Neural cell (in vitro differentiated cells): ENCODE results near the gene ABHD12.

Source experiments
- EZH2 ChIP-seq: fragments of 200-600, 300-800 bp; shearing (Covaris generic), sonication (generic); IDR thresholded peaks from 2 replicates; pipeline ENCODE4 v1.6.1; 2014; ENCODE audit warnings: antibody characterized with exemption, low read length, borderline replicate concordance, mild to moderate bottlenecking; ENCODE audit not compliant: insufficient read depth, poor library complexity, severe bottlenecking
- POLR2AphosphoS5 ChIP-seq: IDR thresholded peaks from 2 replicates; pipeline ENCODE4 v1.6.1; 2012
- TAF1 ChIP-seq: IDR thresholded peaks from 2 replicates; pipeline ENCODE4 v1.6.1; 2012; ENCODE audit warnings: low read depth
- TF ChIP-seq, protein P1 (sequence below): fragments of 450-650 bp; IDR thresholded peaks from 2 replicates; pipeline ENCODE4 v1.5.1; 2014; ENCODE audit warnings: antibody characterized with exemption, mild to moderate bottlenecking, moderate library complexity; ENCODE audit not compliant: poor library complexity, severe bottlenecking

DNA sequence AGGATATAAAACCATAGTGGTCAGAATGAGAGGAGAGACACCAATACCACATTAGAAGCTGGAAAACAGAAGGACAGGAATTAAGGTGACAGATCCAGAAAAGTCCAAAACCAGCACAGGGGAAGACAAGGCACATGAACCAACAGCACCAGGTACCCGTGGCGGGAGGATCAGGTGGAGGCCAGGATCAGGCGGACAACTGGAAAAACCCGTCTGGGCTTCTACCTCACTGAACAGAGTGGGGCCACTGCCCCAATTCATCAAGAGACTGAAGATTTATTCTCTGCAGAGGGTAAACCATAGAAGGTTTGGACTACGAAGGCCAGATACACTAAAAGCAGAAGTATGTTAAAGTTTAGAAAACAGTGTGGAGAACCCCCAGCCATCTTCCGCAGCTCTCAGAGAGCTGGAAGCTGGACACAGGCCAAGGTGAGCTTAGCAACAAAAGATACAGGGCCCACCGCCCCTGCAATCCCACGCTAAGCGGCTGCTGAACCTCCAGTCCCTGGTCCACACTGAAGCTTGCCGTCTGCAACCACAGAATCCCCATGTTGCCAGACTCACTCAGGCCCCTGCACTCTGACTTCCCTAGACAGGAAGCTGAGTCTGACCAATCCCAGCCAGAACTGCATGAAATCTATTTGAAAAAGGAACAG, 29.9 kb downstream of the ABHD12 start:
- TF ChIP-seq, protein P1, sequence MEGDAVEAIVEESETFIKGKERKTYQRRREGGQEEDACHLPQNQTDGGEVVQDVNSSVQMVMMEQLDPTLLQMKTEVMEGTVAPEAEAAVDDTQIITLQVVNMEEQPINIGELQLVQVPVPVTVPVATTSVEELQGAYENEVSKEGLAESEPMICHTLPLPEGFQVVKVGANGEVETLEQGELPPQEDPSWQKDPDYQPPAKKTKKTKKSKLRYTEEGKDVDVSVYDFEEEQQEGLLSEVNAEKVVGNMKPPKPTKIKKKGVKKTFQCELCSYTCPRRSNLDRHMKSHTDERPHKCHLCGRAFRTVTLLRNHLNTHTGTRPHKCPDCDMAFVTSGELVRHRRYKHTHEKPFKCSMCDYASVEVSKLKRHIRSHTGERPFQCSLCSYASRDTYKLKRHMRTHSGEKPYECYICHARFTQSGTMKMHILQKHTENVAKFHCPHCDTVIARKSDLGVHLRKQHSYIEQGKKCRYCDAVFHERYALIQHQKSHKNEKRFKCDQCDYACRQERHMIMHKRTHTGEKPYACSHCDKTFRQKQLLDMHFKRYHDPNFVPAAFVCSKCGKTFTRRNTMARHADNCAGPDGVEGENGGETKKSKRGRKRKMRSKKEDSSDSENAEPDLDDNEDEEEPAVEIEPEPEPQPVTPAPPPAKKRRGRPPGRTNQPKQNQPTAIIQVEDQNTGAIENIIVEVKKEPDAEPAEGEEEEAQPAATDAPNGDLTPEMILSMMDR = no peak
- TF ChIP-seq EZH2 (no peak), TAF1 (no peak), POLR2AphosphoS5 (no peak)
